Tibial nerve (tissue), 4 donors: ENCODE results near the gene MS4A8.

ENCODE experiments used
- EP300 ChIP-seq, 2 donors: sonication (generic); formaldehyde crosslinking; IDR thresholded peaks; one replicate each; pipeline ENCODE4 v1.6.1; 2017; ENCODE audit warnings: antibody characterized with exemption in 2 of 2, mild to moderate bottlenecking in 1 of 2
- POLR2A ChIP-seq, 2 donors: fragments of 450-650 bp; IDR thresholded peaks; one replicate each; pipeline ENCODE4 v1.6.1; 2017; ENCODE audit warnings: antibody characterized with exemption in 2 of 2, mild to moderate bottlenecking in 2 of 2, moderate library complexity in 2 of 2
- TF ChIP-seq, protein P1 (sequence below), 5 experiments: fragments of 200-600 bp in 3 of 5; fragments of 450-650 bp in 2 of 5; sonication (generic) in 3 of 5; IDR thresholded peaks; one replicate each; pipeline ENCODE4 v1.5.1; 2016 to 2019; ENCODE audit warnings: antibody characterized with exemption in 5 of 5, mild to moderate bottlenecking in 3 of 5, moderate library complexity in 2 of 5

GRCh38 chr11:60719391-60719790 is 20.0 kb downstream of the MS4A8 start:
- TF ChIP-seq, protein P1, sequence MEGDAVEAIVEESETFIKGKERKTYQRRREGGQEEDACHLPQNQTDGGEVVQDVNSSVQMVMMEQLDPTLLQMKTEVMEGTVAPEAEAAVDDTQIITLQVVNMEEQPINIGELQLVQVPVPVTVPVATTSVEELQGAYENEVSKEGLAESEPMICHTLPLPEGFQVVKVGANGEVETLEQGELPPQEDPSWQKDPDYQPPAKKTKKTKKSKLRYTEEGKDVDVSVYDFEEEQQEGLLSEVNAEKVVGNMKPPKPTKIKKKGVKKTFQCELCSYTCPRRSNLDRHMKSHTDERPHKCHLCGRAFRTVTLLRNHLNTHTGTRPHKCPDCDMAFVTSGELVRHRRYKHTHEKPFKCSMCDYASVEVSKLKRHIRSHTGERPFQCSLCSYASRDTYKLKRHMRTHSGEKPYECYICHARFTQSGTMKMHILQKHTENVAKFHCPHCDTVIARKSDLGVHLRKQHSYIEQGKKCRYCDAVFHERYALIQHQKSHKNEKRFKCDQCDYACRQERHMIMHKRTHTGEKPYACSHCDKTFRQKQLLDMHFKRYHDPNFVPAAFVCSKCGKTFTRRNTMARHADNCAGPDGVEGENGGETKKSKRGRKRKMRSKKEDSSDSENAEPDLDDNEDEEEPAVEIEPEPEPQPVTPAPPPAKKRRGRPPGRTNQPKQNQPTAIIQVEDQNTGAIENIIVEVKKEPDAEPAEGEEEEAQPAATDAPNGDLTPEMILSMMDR (IDR thresholded peaks at IDR 0.05) = no peak
- TF ChIP-seq POLR2A (IDR thresholded peaks at IDR 0.05) = no peak
- no peak for TF ChIP-seq EP300 (IDR thresholded peaks at IDR 0.05)
